Measurements from ENCODE around the gene EYS. TPM values are rescaled to one million over a fixed set of nuclear protein-coding genes. Genes with fewer than 3 reads are reported as not detected.

Gene EYS
- polyA plus RNA-seq, 2 of the 4 experiments (the other 2 are of a cell fraction), result 0.03 to 0.06 TPM

DNA sequence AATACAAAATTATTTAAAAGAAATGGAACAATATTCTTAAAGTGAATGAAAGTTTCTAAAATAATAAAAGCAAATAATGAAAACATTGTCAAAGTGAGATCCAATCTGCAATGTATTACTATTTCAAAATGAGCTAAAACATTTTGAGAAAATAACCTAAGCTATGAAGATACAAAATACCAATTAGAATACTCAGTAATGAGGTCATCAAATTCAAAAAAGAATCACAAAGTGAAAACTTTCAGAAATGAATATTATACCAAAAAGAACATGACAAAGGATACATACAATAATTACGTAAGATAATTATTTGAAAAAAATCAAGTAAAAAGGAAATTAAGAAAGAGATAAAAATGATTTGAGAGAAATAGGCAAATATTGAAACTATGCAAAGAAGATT is 634.5 kb downstream of the EYS start:
- Histone ChIP-seq H3K9me3 (no peaks in the 10 kb centered on the region), H3K4me2 (no peak overlapping the region), H3K4me3 (no peak overlapping the region), H3K27ac (no peak overlapping the region), H3K4me1 (no peaks in the 10 kb centered on the region)
- CTCF ChIA-PET, result no interaction called here
- TF ChIP-seq ELK1 (IDR thresholded peaks at IDR 0.05; ENCODE audit: low read depth, low read length) (no peak), RCOR1 (IDR thresholded peaks at IDR 0.05; ENCODE audit: low read depth, low read length) (no peak), ZFP36 (IDR thresholded peaks at IDR 0.05; ENCODE audit: borderline replicate concordance, partially characterized antibody) (no peak), HOXB5 (CRISPR knock-in tag; IDR thresholded peaks at IDR 0.05) (no peak), NPAS2 (CRISPR knock-in tag; IDR thresholded peaks at IDR 0.05; ENCODE audit: borderline replicate concordance) (no peak), NR3C1 (IDR thresholded peaks at IDR 0.05) (no peak), FOSL2 (IDR thresholded peaks at IDR 0.05) (no peak), FOSL2 (CRISPR knock-in tag; IDR thresholded peaks at IDR 0.05) (no peak), NFE2L2 (conservative IDR thresholded peaks at IDR 0.05; ENCODE audit: low read length) (no peak)
- TF ChIP-seq, protein P1, sequence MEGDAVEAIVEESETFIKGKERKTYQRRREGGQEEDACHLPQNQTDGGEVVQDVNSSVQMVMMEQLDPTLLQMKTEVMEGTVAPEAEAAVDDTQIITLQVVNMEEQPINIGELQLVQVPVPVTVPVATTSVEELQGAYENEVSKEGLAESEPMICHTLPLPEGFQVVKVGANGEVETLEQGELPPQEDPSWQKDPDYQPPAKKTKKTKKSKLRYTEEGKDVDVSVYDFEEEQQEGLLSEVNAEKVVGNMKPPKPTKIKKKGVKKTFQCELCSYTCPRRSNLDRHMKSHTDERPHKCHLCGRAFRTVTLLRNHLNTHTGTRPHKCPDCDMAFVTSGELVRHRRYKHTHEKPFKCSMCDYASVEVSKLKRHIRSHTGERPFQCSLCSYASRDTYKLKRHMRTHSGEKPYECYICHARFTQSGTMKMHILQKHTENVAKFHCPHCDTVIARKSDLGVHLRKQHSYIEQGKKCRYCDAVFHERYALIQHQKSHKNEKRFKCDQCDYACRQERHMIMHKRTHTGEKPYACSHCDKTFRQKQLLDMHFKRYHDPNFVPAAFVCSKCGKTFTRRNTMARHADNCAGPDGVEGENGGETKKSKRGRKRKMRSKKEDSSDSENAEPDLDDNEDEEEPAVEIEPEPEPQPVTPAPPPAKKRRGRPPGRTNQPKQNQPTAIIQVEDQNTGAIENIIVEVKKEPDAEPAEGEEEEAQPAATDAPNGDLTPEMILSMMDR (IDR thresholded peaks at IDR 0.05), result no peak
- ATAC-seq (no peak), DNase-seq (ENCODE audit: low read depth in 1 of 2, low spot score in 1 of 2) (no peak), FAIRE-seq (no peak)
- POLR2A ChIA-PET, result no interaction called here
- WGBS (ENCODE audit: missing lambda C conversion rate), result 89% methylated on average over 1 of the region's 1 CpG

- POLR2A ChIA-PET, result no interaction called here
- FAIRE-seq, result no peak
- CTCF ChIA-PET, result no interaction called here
- WGBS (ENCODE audit: missing lambda C conversion rate), result 51% methylated on average over 2 of the region's 2 CpGs
- Histone ChIP-seq H3K27ac (no peak overlapping the region), H3K4me3 (no peak overlapping the region), H3K4me2 (no peak overlapping the region), H3K9me3 (no peaks in the 10 kb centered on the region), H3K4me1 (no peaks in the 10 kb centered on the region)
- DNase-seq (ENCODE audit: low read depth in 1 of 2, low spot score in 1 of 2), result no peak
- no peak for ATAC-seq
- TF ChIP-seq HOXB13 (CRISPR knock-in tag; IDR thresholded peaks at IDR 0.05; ENCODE audit: low read depth), result no peak
- no peak for TF ChIP-seq CHD4 (IDR thresholded peaks at IDR 0.05; ENCODE audit: borderline replicate concordance)
- TF ChIP-seq RARB (CRISPR knock-in tag; IDR thresholded peaks at IDR 0.05), result no peak
- TF ChIP-seq, protein P2, sequence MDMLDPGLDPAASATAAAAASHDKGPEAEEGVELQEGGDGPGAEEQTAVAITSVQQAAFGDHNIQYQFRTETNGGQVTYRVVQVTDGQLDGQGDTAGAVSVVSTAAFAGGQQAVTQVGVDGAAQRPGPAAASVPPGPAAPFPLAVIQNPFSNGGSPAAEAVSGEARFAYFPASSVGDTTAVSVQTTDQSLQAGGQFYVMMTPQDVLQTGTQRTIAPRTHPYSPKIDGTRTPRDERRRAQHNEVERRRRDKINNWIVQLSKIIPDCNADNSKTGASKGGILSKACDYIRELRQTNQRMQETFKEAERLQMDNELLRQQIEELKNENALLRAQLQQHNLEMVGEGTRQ (IDR thresholded peaks at IDR 0.05), result no peak
- TF ChIP-seq, protein P3, sequence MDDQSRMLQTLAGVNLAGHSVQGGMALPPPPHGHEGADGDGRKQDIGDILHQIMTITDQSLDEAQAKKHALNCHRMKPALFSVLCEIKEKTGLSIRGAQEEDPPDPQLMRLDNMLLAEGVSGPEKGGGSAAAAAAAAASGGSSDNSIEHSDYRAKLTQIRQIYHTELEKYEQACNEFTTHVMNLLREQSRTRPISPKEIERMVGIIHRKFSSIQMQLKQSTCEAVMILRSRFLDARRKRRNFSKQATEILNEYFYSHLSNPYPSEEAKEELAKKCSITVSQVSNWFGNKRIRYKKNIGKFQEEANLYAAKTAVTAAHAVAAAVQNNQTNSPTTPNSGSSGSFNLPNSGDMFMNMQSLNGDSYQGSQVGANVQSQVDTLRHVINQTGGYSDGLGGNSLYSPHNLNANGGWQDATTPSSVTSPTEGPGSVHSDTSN (IDR thresholded peaks at IDR 0.05), result no peak
These were observed 635.5 kb downstream of the EYS start for GRCh38 chr6:65071480-65071879.

DNA sequence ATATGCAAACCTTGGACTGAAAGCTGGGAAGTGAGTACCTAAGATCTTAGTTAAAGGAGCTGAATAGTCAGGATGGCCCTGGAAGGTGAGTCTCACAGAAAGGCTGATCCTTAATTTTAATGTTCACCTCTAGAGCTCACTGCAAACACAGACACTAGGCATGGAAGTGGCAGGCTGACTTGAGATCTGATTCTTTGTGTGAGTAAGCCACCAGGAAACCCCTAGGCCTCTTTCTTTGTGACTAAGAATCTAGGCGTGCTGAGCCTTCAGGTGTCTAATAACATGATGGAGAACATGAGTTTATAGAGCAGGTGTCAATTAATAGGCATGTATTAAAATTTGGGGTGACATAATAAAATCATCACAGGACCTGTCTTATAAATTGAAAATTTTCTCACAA is 642.2 kb downstream of the EYS start:
- Histone ChIP-seq H3K27ac (no peak overlapping the region), H3K4me2 (no peak overlapping the region), H3K4me1 (no peaks in the 10 kb centered on the region), H3K4me3 (no peak overlapping the region), H3K9me3 (no peaks in the 10 kb centered on the region)
- FAIRE-seq (no peak), ATAC-seq (no peak), DNase-seq (ENCODE audit: low read depth in 1 of 2, low spot score in 1 of 2) (no peak)
- ChIA-PET CTCF (no interaction called here), POLR2A (no interaction called here)
- 54% methylated on average over 1 of the region's 1 CpG for WGBS (ENCODE audit: missing lambda C conversion rate)
- TF ChIP-seq JUN (IDR thresholded peaks at IDR 0.05) (no peak), KDM5A (IDR thresholded peaks at IDR 0.05) (no peak), EHMT2 (IDR thresholded peaks at IDR 0.05; ENCODE audit: low read depth) (no peak), CBX8 (IDR thresholded peaks at IDR 0.05) (no peak), ZC3H11A (IDR thresholded peaks at IDR 0.05) (no peak), BHLHE40 (IDR thresholded peaks at IDR 0.05; ENCODE audit: low read depth, low read length) (no peak), MAZ (IDR thresholded peaks at IDR 0.05; ENCODE audit: borderline replicate concordance, low read depth, low read length) (no peak), HEYL (CRISPR knock-in tag; IDR thresholded peaks at IDR 0.05) (no peak), CHD4 (IDR thresholded peaks at IDR 0.05; ENCODE audit: borderline replicate concordance) (no peak)

Data from A549 (cell line).